Epithelial cell of prostate (primary cell): ENCODE data around the gene KRTAP3-1.
"Not testable (repeated sequence)": the region's sequence is repeated elsewhere in the genome, so short reads cannot be mapped to it uniquely, and the experiment has no call there.

Source experiments
- DNase-seq: peaks from one replicate; pipeline ENCODE4 v3.0.0-alpha.2; 2011; ENCODE audit warnings: low read depth, low spot score
- H3K27ac ChIP-seq: fragments of 450-650 bp; 2 replicates; pipeline ENCODE4 v1.5.1; 2017; ENCODE audit warnings: mild to moderate bottlenecking

KRTAP3-1 gene

DNA sequence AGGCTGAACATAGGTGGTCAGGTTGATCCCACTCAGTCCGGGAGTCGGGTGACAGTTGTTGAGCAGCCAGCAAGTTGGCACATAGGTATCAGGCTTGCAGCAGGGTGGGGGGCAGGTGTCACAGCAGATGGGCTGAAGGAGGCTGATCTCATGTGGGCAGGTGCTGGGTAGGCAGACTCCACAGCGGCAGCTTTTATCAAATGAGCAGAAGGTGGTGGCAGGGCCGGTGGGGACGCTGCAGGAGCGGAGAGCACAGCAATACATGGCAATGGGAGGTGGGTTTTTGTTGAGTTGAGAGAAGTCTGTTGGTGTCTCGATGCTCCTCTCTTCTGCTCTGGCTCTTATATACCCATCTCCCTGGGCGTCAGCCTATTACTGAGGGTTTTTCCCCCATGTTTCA is at the start of gene KRTAP3-1:
Gene KRTAP3-1, minus strand, starts transcription at position 318 of the 400 bp plus-strand sequence. Its CDS starts 54 bp downstream, at position 264.
- no peak for DNase-seq
- H3K27ac ChIP-seq: no peak within 1 kb of the TSS

DNA sequence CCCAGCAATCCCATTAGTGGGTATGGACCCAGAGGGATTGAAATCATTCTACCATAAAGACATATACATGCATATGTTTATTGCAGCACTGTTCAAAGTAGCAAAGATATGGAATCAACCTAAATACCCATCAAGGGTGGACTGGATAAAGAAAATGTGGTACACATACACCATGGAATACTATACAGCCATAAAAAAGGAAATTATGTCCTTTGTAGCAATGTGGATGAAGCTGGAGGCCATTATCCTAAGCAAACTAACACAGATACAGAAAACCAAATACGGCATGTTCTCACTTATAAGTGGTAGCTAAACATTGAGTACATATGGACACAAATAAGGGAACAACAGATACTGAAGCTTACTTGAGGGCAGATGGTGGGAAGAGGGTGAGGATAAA is 48.6 kb upstream of the KRTAP3-1 start:
- no peak overlapping the region for H3K27ac ChIP-seq
- no peak for DNase-seq

DNA sequence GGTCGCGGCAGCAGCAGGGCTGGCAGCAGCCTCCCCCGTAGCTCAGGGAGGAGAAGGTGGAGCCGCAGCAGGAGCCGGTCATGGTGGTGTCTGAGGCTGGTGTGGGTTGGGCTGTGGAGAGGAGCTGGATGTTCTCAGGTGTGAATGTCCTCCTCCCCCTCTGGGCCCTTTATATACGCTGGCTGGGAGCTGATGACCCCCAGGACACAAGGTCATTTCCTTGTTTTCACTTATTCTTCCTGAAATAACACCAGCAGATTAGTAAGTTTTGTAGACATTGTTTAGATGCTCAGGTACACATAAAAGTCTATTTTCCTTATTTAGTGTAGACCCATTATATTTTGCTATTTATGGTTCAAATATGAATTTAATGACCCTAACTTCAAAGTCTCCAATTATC is 46.2 kb upstream of the KRTAP3-1 start, which contains the start of gene KRTAP2-2:
Gene KRTAP2-2, minus strand, starts transcription at position 101 of the 400 bp plus-strand sequence. Its CDS starts 19 bp downstream, at position 82.
- DNase-seq, H3K27ac ChIP-seq: not testable (repeated sequence)

DNA sequence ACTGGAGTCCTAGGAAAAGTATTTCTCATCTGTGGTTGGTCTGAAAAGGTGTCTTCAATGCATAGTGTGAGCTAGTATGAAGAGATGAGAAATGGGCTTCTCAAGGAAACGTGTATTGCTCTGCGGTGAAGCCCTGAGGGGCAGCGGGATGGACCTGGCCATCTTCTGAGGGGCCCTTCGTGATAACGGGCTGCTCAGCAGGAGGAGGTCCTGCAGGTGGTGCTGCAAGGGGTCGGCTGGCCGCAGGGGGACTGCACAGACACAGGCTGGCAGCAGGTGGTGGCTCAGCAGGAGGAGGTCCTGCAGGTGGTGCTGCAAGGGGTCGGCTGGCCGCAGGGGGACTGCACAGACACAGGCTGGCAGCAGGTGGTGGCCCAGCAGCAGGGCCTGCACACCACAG is 45.6 kb upstream of the KRTAP3-1 start:
- not testable (repeated sequence) for H3K27ac ChIP-seq, DNase-seq

DNA sequence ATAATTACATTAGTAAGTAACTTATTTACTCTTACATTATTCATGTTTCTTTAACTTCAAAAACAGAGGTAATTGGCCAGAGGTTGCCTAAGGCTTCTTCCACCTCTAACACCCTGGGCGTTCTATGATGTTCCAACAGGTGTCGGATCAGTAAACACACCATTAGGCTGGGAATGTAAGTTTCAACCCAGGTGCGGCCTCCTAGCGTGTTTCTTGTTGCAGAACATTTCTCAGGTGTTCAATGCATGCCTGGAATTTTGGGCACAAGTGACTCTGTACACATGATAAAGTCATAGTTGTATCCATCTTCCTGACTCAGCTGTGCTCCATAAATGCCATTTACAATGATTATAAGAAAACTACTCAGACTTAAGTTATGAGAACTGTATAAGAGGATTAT is 45.1 kb upstream of the KRTAP3-1 start:
- no peak overlapping the region for H3K27ac ChIP-seq
- no peak for DNase-seq

DNA sequence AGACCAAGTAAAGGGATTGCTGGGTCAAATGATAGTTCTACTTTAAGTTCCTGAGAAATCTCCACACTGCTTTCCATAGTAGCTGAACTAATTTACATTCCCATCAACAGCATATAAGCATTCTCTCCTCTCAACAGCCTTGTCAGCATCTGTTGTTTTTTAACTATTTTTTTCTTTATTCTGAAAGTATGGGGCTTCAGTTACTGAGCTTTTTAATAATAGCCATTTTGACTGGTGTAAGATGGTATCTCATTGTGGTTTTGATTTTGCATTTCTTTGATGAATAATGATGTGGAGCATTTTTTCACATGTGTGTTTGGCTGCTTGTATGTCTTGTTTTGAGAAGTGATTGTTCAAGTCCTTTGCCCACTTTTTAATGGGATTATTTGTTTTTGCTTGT is 43.6 kb upstream of the KRTAP3-1 start:
- no peak for DNase-seq
- H3K27ac ChIP-seq: no peak overlapping the region

DNA sequence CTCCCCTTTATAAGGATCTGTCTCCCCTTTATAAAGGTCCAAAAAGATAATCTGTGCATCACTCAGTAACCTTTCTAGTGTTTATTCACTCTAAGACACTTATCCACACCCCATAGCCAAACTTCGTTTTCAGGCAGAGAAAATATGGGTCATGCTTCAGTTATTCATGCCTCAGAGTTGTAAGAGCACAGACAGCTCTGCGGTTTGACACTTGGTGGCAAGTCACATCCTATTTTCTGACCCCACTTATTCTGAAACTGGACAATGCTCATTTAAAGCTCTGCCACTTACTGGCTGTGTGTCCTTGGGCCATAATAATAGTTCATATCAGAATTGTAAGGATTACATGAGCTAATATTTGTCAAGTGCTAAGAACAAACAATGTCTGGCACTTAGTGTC is 40.2 kb upstream of the KRTAP3-1 start:
- no peak for DNase-seq
- H3K27ac ChIP-seq: peak overlapping the region; percentile 6

DNA sequence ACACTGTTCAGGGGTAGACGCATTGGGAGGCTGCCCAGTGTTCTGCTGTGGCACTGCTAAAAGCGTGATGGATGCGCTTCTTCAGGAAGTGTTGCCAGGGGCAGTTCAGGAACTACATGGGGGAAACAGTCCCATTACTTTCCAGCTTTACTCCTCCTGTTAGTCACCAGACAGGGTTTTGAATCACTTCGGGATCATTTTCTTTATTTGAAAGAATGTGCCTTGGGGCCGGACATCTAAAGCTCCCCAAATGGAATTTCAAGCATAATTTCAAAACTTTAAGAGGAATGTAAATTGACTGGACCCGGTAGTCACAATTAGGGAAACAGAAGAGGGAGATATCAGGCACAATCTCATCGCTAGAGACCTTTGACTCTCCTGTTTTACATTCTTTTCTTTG is 39.5 kb upstream of the KRTAP3-1 start:
- DNase-seq: no peak
- peak overlapping the region; percentile 6 for H3K27ac ChIP-seq

DNA sequence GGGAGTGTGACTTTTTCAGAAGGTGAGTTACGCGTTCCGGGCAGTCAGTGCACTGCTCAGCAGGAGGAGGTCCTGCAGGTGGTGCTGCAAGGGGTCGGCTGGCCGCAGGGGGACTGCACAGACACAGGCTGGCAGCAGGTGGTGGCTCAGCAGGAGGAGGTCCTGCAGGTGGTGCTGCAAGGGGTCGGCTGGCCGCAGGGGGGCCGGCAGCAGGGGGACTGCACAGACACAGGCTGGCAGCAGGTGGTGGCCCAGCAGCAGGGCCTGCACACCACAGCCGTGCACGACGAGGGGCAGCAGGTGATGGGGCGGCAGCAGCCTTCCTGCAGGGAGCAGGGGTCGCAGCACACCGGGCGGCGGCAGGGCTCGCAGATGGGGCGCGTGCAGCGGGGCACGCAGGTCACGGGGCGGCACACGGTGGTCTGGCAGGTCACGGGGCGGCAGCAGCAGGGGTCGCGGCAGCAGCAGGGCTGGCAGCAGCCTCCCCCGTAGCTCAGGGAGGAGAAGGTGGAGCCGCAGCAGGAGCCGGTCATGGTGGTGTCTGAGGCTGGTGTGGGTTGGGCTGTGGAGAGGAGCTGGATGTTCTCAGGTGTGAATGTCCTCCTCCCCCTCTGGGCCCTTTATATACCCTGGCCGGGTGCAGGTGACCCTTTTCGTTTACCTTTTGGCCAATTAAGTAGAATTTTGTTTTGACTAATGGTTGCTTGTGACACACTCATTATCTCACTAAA is 38.0 kb upstream of the KRTAP3-1 start, which contains the start of gene KRTAP2-1:
Gene KRTAP2-1, minus strand, starts transcription at position 582 of the 731 bp plus-strand sequence. Its CDS starts 49 bp downstream, at position 533.
- DNase-seq, H3K27ac ChIP-seq: not testable (repeated sequence)

DNA sequence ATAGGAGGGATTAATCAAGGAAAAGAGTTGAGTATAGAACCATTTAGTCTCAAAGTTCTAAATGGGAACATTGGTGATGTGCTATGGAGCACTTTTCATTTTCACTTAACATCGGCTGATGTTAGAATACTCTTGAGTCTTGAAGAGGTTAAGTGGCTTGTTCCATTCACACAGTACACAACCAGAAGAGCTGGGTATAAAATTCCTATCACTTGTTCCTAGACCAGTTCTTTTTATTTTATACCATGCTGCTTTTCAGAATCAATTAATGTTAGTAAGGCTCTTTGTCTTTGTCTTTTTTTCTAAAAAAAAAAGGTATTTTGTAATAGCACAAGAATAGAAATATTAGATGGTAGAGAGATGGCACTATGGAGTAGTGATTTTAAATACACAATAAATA is 34.0 kb upstream of the KRTAP3-1 start:
- no peak for DNase-seq
- H3K27ac ChIP-seq: no peak overlapping the region

DNA sequence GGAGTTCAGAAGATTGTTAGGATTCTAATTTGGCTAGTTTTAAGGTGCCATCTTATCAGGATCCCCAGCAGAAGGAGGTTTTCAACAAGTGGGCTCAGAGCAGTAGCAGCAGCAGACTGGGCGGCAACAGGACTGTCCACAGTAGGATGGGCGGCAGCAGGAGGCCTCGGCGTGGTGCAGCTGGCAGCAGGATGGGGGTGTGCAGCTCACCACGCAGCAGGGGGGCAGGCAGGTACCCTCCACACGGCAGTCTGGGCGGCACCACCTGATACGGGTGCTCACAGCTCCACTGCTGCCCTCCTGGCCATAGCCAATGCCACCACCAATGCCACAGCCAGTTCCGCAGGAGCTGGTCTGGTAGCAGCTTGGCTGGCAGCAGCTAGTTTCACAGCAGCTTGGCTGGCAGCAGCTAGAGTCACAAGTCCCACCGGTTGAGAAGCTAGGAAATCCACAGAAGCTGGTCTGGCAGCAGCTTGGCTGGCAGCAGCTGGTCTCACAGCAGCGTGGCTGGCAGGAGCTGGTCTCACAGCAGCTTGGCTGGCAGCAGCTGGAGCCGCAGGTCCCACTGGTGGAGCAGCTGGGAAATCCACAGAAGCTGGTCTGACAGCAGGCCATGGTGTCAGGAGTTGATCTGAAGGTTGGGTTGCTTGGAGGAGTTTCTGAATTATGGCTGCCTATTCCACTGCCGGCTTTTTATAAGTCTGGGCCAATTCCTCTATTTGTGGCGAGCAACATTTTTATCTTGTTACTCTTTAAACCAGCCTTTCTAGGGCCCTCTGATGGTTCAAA is 32.0 kb upstream of the KRTAP3-1 start, which contains the start of gene KRTAP1-1:
Gene KRTAP1-1, minus strand, starts transcription at position 668 of the 789 bp plus-strand sequence. Its CDS starts 53 bp downstream, at position 615.
- not testable (repeated sequence) for H3K27ac ChIP-seq

DNA sequence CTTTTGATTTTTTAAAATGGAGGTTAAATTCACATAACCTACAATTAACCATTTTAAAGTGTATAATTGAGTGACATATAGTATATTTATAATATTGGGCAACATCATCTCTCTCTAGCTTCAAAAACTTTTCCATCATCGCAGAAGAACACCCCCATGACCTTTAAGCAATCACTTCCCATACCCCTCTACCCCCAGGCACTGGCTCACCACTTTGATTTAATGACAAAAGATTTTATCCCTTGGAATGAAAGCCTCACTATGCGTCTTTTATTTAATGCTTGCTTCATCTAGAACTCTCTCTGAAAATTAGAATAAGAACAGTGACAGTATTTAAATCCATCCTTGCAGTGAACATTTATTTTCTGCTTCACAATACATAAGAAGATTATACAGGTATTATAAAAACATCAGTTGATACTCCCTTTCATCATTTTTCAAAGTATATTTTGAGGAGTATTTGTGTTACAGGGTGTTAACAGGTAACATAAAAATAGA is 29.0 kb upstream of the KRTAP3-1 start:
- no peak for DNase-seq
- no peak overlapping the region for H3K27ac ChIP-seq

More for the DNA sequence above, 32.0 kb upstream of the KRTAP3-1 start, which contains the start of gene KRTAP1-1:
- not testable (repeated sequence) for DNase-seq

DNA sequence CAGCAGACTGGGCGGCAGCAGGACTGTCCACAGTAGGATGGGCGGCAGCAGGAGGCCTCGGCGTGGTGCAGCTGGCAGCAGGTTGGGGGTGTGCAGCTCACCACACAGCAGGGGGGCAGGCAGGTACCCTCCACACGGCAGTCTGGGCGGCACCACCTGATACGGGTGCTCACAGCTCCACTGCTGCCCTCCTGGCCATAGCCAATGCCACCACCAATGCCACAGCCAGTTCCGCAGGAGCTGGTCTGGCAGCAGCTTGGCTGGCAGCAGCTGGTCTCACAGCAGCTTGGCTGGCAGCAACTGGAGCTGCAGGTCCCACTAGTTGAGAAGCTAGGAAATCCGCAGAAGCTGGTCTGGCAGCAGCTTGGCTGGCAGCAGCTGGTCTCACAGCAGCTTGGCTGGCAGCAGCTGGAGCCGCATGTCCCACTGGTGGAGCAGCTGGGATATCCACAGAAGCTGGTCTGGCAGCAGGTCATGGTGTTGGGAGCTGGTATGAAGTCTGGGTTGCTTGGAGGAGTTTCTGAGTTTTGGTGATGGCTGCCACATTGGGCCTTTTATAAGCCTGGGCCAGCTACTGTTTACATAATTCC is 25.5 kb upstream of the KRTAP3-1 start, which contains the start of gene KRTAP1-3:
Gene KRTAP1-3, minus strand, starts transcription at position 529 of the 590 bp plus-strand sequence. Its CDS starts 53 bp downstream, at position 476.
- H3K27ac ChIP-seq, DNase-seq: not testable (repeated sequence)

DNA sequence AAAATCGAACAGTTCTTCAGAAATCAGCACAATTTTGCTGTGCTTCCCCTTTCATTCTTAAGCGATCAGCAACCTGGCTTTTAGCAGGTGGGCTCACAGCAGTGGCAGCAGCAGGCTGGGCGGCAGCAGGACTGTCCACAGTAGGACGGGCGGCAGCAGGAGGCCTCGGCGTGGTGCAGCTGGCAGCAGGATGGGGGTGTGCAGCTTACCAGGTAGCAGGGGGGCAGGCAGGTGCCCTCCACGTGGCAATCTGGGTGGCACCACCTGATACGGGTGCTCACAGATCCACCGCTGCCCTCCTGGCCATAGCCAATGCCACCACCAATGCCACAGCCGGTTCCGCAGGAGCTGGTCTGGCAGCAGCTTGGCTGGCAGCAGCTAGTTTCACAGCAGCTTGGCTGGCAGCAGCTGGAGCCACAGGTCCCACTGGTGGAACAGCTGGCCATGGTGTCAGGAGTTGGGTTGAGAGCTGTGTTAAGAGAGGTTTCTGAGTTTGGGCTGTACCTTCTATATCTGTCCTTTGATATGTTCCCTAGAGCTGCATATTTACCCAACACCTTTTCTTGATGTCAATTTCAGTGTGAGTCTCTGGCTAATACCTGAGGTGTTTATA is 20.8 kb upstream of the KRTAP3-1 start, which contains the start of gene KRTAP1-4:
Gene KRTAP1-4, minus strand, starts transcription at position 563 of the 613 bp plus-strand sequence. Its CDS starts 117 bp downstream, at position 446.
- no peak within 1 kb of the TSS for H3K27ac ChIP-seq
- no peak for DNase-seq

DNA sequence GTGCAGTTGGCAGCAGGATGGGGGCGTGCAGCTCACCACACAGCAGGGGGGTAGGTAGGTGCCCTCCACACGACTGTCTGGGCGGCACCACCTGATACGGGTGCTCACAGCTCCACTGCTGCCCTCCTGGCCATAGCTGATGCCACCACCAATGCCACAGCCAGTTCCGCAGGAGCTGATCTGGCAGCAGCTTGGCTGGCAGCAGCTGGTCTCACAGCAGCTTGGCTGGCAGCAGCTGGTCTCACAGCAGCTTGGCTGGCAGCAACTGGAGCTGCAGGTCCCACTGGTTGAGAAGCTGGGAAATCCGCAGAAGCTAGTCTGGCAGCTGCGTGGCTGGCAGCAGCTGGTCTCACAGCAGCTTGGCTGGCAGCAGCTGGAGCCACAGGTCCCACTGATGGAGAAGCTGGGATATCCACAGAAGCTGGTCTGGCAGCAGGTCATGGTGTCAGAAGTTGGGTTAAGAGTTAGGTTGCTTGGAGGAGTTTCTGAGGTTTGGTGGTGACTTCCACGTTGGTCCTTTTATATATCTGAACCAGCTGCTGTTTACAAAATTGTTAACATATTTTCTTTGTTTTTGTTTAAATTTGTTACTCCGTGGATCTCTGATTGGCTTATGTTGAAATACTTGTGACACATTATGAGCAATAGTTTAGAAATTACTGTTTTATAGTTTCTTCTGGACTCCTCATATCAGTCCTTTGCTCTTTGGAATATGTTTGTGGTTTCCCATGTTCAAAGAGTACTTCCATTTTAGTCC is 18.0 kb upstream of the KRTAP3-1 start, which contains the start of gene KRTAP1-5:
Gene KRTAP1-5, minus strand, starts transcription at position 494 of the 757 bp plus-strand sequence. Its CDS starts 53 bp downstream, at position 441.
- no peak within 1 kb of the TSS for H3K27ac ChIP-seq
- DNase-seq: no peak

DNA sequence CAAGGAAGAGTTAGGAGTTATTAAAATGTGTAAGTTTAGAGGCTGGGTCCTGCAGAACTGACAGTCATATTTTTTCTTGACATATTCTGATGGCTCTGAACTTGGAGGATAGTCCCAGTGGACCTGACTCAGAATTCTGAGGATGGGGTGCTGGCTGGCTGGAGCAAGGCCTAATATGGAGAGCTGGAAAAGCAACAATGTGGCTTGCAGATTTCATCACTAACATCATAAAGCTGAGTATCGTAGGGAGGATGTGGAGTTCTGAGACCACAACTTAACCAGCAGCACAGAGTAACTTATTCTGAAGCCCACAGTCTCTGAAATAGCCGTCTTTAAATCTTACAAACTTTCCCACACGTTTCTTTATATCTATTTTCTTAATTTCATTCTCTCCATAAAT is 15.8 kb upstream of the KRTAP3-1 start:
- no peak for DNase-seq
- no peak overlapping the region for H3K27ac ChIP-seq

DNA sequence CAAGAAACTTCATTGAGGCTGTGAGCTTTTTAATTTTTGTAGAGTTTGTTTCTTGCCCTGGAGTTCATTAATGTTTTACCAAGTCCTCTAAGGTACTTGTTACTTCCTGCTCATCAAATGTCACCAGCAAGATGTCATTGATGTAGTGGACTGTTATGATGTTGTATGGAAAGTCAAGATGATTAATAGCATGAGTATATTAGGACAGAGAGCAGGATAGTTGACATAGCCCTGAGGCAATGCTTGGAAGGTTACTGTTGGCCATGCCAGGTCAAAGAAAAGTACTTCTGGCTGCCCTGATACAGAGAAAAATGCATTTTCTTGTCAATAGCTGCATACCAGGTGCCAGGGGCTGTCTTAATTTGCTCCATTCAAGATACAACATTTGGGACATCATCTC is 11.4 kb upstream of the KRTAP3-1 start:
- no peak for DNase-seq
- H3K27ac ChIP-seq: no peak overlapping the region

DNA sequence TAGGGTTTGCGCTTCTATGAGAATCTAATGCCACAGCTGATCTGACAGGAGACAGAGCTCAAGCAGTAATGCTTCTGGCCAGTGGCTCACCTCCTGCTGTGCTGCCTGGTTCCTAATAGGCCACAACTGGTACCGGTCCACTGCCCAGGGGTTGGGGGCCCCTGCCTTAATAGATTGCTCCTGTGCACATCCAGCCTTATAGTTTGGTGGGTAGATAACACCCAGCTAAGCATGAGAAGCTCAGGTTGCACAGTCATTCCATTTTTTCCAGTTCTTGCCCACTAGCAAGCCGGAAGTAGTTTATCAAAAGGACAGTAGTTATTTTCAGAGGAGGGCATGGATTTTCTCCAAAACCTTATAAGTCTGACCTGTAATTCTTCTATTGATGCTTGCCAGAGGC is 10.5 kb upstream of the KRTAP3-1 start:
- no peak for DNase-seq
- H3K27ac ChIP-seq: no peak overlapping the region

DNA sequence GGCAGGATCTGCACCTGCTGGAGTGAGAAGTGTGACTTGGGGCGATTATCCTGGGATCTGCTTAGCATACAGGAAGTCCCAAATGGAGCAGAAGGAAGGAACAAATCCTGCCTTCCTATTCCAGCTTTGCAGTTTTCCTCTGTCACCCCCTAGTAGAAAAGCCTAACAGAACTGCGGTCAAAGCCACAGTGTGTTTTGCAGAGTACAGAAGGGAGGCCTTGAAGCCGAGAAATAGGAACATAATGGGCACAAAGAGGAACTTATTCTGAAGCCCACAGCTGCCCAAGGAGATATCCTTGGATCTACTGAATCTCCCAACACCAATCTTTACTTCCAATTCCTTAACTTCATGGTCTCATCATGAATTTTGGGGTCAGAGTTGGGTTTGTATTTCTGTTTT is 9.6 kb upstream of the KRTAP3-1 start:
- H3K27ac ChIP-seq: no peak overlapping the region
- DNase-seq: no peak
